T-helper 1 cell treated with Interleukin-12 subunit alpha and Interleukin-12 subunit beta and Interleukin-4 antibody, amounts not matched to agents 30 ng/mL and 1 ng/mL, for 36 hours (primary cell): ENCODE data around the gene TSPEAR. TPM values are rescaled to one million over a fixed set of nuclear protein-coding genes. Genes with fewer than 3 reads are reported as not detected.
"Not testable (repeated sequence)": the region's sequence is repeated elsewhere in the genome, so short reads cannot be mapped to it uniquely, and the experiment has no call there.

ENCODE experiments used
- intact Hi-C: fragments of 100-400 bp; cut with micrococcal nuclease; formaldehyde crosslinking; loops from one replicate; pipeline ENCODE4 v1.15.1; 2024
- total RNA-seq: library from RNA; stranded (reverse); gene quantifications from 2 replicates; pipeline ENCODE4 v1.2.3, GENCODE V29; 2022

TSPEAR gene
- total RNA-seq, 1 donor from 2014 or later: not detected

- intact Hi-C loops: no loop called here
Observed at GRCh38 chr21:44613386-44614155, 97.8 kb downstream of the TSPEAR start.

GRCh38 chr21:44612669-44613229 lies 98.6 kb downstream of the TSPEAR start:
- intact Hi-C loops: no loop called here

GRCh38 chr21:44612029-44612486 lies 99.3 kb downstream of the TSPEAR start, which contains the start of gene KRTAP10-8:
Gene KRTAP10-8 (plus strand): TSS chr21:44612079. CDS start chr21:44612101, 22 bp downstream.
- intact Hi-C loops: no loop called here

- intact Hi-C loops: no loop called here
Observed at GRCh38 chr21:44611551-44611950, 99.8 kb downstream of the TSPEAR start.

- intact Hi-C loops: not testable (repeated sequence)
Observed at GRCh38 chr21:44610157-44610843, 101.1 kb downstream of the TSPEAR start.

GRCh38 chr21:44609193-44609592 lies 102.2 kb downstream of the TSPEAR start:
- intact Hi-C loops: no loop called here

- intact Hi-C loops: no loop called here
Observed at GRCh38 chr21:44606495-44606894, 104.9 kb downstream of the TSPEAR start.

- intact Hi-C loops: no loop called here
Observed at GRCh38 chr21:44603911-44604310, 107.5 kb downstream of the TSPEAR start.

- intact Hi-C loops: no loop called here
Observed at GRCh38 chr21:44603109-44603875, 108.1 kb downstream of the TSPEAR start.

GRCh38 chr21:44602463-44602850 lies 108.9 kb downstream of the TSPEAR start:
- intact Hi-C loops: no loop called here

- intact Hi-C loops: no loop called here
Observed at GRCh38 chr21:44601596-44602462, 109.5 kb downstream of the TSPEAR start.

- intact Hi-C loops: not testable (repeated sequence)
Observed at GRCh38 chr21:44601091-44601490, 110.3 kb downstream of the TSPEAR start.

GRCh38 chr21:44600118-44600978 lies 111.0 kb downstream of the TSPEAR start, which contains the start of gene KRTAP10-7:
Gene KRTAP10-7 (plus strand): TSS chr21:44600597. CDS start chr21:44600622, 25 bp downstream.
- intact Hi-C loops: not testable (repeated sequence)

GRCh38 chr21:44599264-44600029 lies 111.9 kb downstream of the TSPEAR start:
- intact Hi-C loops: no loop called here

GRCh38 chr21:44598061-44598460 lies 113.3 kb downstream of the TSPEAR start:
- intact Hi-C loops: no loop called here

GRCh38 chr21:44596068-44596725 lies 115.2 kb downstream of the TSPEAR start:
- intact Hi-C loops: no loop called here

- intact Hi-C loops: no loop called here
Observed at GRCh38 chr21:44595524-44595923, 115.8 kb downstream of the TSPEAR start.

GRCh38 chr21:44594406-44594916 lies 116.9 kb downstream of the TSPEAR start:
- intact Hi-C loops: no loop called here
